K562 (cell line): ENCODE data around the gene PSMA8. TPM values are rescaled to one million over a fixed set of nuclear protein-coding genes. Genes with fewer than 3 reads are reported as not detected.
A peak's percentile ranks its signal among the peaks of the same experiment; 100 is the strongest.

Source experiments
- CAMTA2 ChIP-seq: fragments of 250-450 bp; sonication (Bioruptor Pico); conservative IDR thresholded peaks from 2 replicates; pipeline ENCODE4 v1.5.1; 2022
- CXXC5 ChIP-seq: fragments of 250-450 bp; sonication (Bioruptor Pico); IDR thresholded peaks from 2 replicates; pipeline ENCODE4 v1.8.0; 2022; ENCODE audit warnings: inconsistent platforms, mild to moderate bottlenecking, moderate library complexity
- DEAF1 ChIP-seq: fragments of 450-650 bp; formaldehyde crosslinking; IDR thresholded peaks from 2 replicates; pipeline ENCODE4 v1.4.0; 2020; ENCODE audit warnings: mild to moderate bottlenecking, moderate library complexity
- FOXA3 ChIP-seq, 2 experiments: fragments of 450-650 bp in 1 of 2; sonication (generic) in 1 of 2; formaldehyde crosslinking; IDR thresholded peaks in 1 of 2; conservative IDR thresholded peaks in 1 of 2; 2 replicates each; pipeline versions ENCODE4 v1.4.0 to v1.8.0; 2020 to 2022; ENCODE audit warnings: mild to moderate bottlenecking in 2 of 2, missing genetic modification reagents in 1 of 2
- FOXK1 ChIP-seq: sonication (generic); formaldehyde crosslinking; IDR thresholded peaks from 2 replicates; pipeline ENCODE4 v1.8.0; 2022; ENCODE audit warnings: missing genetic modification reagents, mild to moderate bottlenecking, borderline replicate concordance
- GATA2 ChIP-seq: sonication (generic); formaldehyde crosslinking; IDR thresholded peaks from 2 replicates; pipeline ENCODE4 v1.4.0; 2020; ENCODE audit warnings: mild to moderate bottlenecking, missing genetic modification reagents
- IRF2 ChIP-seq: sonication (generic); formaldehyde crosslinking; IDR thresholded peaks from 2 replicates; pipeline ENCODE4 v1.8.1; 2022; ENCODE audit warnings: mild to moderate bottlenecking, missing genetic modification reagents
- KDM2B ChIP-seq: fragments of 250-450 bp; sonication (Bioruptor Pico); IDR thresholded peaks from 2 replicates; pipeline ENCODE4 v1.8.0; 2021; ENCODE audit warnings: mild to moderate bottlenecking, moderate library complexity
- KLF6 ChIP-seq: fragments of 250-450 bp; sonication (Bioruptor Pico); IDR thresholded peaks from 2 replicates; pipeline ENCODE4 v1.4.0; 2020; ENCODE audit warnings: mild to moderate bottlenecking, moderate library complexity, borderline replicate concordance
- MTA3 ChIP-seq: fragments of 450-650 bp; formaldehyde crosslinking; IDR thresholded peaks from 2 replicates; pipeline ENCODE4 v1.6.1; 2017; ENCODE audit warnings: mild to moderate bottlenecking, borderline replicate concordance
- PHB ChIP-seq: fragments of 250-450 bp; sonication (Bioruptor Pico); IDR thresholded peaks from 2 replicates; pipeline ENCODE4 v1.5.0; 2021
- POLR2AphosphoS5 ChIP-seq: IDR thresholded peaks from 2 replicates; pipeline ENCODE4 v1.6.1; 2011; ENCODE audit warnings: mild to moderate bottlenecking, low read depth, low read length, moderate library complexity; ENCODE audit not compliant: control insufficient read depth, insufficient read depth
- PTTG1 ChIP-seq: fragments of 450-650 bp; IDR thresholded peaks from 2 replicates; pipeline ENCODE4 v1.6.1; 2016; ENCODE audit warnings: low read depth, mild to moderate bottlenecking, missing genetic modification characterization, missing compliant biosample characterization
- RBM22 ChIP-seq: fragments of 200-400 bp; formaldehyde crosslinking; IDR thresholded peaks from 2 replicates; pipeline ENCODE4 v1.6.1; 2018; ENCODE audit warnings: low read length, low read depth; ENCODE audit not compliant: poor library complexity, severe bottlenecking
- RBM25 ChIP-seq: fragments of 200-400 bp; formaldehyde crosslinking; IDR thresholded peaks from 2 replicates; pipeline ENCODE4 v1.6.1; 2018; ENCODE audit warnings: low read length, low read depth, moderate library complexity; ENCODE audit not compliant: severe bottlenecking
- RFX5 ChIP-seq: IDR thresholded peaks from 2 replicates; pipeline ENCODE4 v1.6.1; 2011; ENCODE audit warnings: low read depth, mild to moderate bottlenecking, improper control_type of control experiment, low read length
- SMC3 ChIP-seq: conservative IDR thresholded peaks from 2 replicates; pipeline ENCODE4 v1.6.1; 2011; ENCODE audit warnings: low read depth, low read length, improper control_type of control experiment; ENCODE audit not compliant: insufficient read depth
- STAG1 ChIP-seq: sonication (generic); formaldehyde crosslinking; IDR thresholded peaks from 2 replicates; pipeline ENCODE4 v1.5.0; 2020; ENCODE audit warnings: missing genetic modification reagents, borderline replicate concordance
- TSHZ1 ChIP-seq: fragments of 250-450 bp; sonication (Bioruptor Pico); IDR thresholded peaks from 2 replicates; pipeline ENCODE4 v1.4.0; 2020; ENCODE audit warnings: mild to moderate bottlenecking, moderate library complexity
- ZFP91 ChIP-seq: sonication (generic); formaldehyde crosslinking; IDR thresholded peaks from 2 replicates; pipeline ENCODE4 v1.8.0; 2022; ENCODE audit warnings: mild to moderate bottlenecking, missing genetic modification reagents
- ZNF785 ChIP-seq: fragments of 250-450 bp; sonication (Bioruptor Pico); IDR thresholded peaks from 2 replicates; pipeline ENCODE4 v1.4.0; 2020; ENCODE audit warnings: mild to moderate bottlenecking
- polyA plus RNA-seq, 8 experiments: library from polyadenylated mRNA; depleted of rRNA in 4 of 8; stranded (reverse) in 5 of 8; unstranded in 3 of 8; fragments of >200 nt; fragmentation: Nextera tagmentation in 2 of 8; fragmentation: Illumina TruSeq in 1 of 8; extraction: Ambion mirVana in 2 of 8; extraction: Trizol in 1 of 8; gene quantifications; 2 replicates each; pipeline versions ENCODE4 v1.2.1 to v1.2.3, GENCODE V29; 2011 to 2014; ENCODE audit warnings: inconsistent platforms in 1 of 8, missing spikeins in 1 of 8
- total RNA-seq, 7 experiments: library from RNA; depleted of rRNA in 6 of 7; stranded (reverse); fragments of >200 nt in 6 of 7; fragmentation: Illumina TruSeq in 2 of 7; extraction: Trizol in 2 of 7; gene quantifications; 2 replicates each; pipeline versions ENCODE4 v1.2.1 to v1.2.3, GENCODE V29; 2011 to 2021; ENCODE audit warnings: low replicate concordance in 1 of 7

PSMA8 gene
- total and polyA plus RNA-seq, 9 of the 15 experiments (the other 6 are each of a cell fraction or from before 2014, with no cell fraction given): not detected

- TF ChIP-seq FOXA3 (CRISPR knock-in tag; conservative IDR thresholded peaks at IDR 0.05 in 1 of 2, IDR thresholded peaks at IDR 0.05 in 1 of 2) (no peak), RBM25 (no peak), KDM2B (CRISPR knock-in tag) (no peak), CAMTA2 (no peak), GATA2 (CRISPR knock-in tag) (no peak), ZNF785 (CRISPR knock-in tag) (no peak), MTA3 (peak; percentile 71; the same call in 1 of the 2 replicates), DEAF1 (CRISPR knock-in tag) (no peak; the same call in 1 of the 2 replicates), RFX5 (no peak), KLF6 (CRISPR knock-in tag) (no peak), PHB (CRISPR knock-in tag) (no peak), ZFP91 (CRISPR knock-in tag) (0 out of 2 replicates have a peak, but pooled peaks have one; percentile 38), SMC3 (no peak), CXXC5 (peak; percentile 96), POLR2AphosphoS5 (peak; percentile 87; the same call in 1 of the 2 replicates), FOXK1 (CRISPR knock-in tag) (no peak), PTTG1 (tag) (no peak), STAG1 (CRISPR knock-in tag) (no peak), TSHZ1 (no peak), IRF2 (CRISPR knock-in tag) (no peak), RBM22 (no peak)
Measured at GRCh38 chr18:26090130-26091046, 43.3 kb upstream of the PSMA8 start, which contains the start of gene SS18 (continued).
